HCT116 (cell line): ENCODE results near the gene TEAD1. TPM values are rescaled to one million over a fixed set of nuclear protein-coding genes. Genes with fewer than 3 reads are reported as not detected.

ENCODE experiments used
- ATAC-seq: fragments of 200-7000 bp; cut with Tn5 transposase; 2 replicates; pipeline ENCODE4 v1.9.1; 2020; ENCODE audit warnings: mild to moderate bottlenecking, moderate library complexity
- BruUV-seq: library from RNA; stranded (reverse); fragments of 400-500 nt; replicated peaks from 2 replicates; lab custom pipeline; 2021; lab: Mats Ljungman, UMichigan
- CTCF ChIA-PET: fragments of 300-600 bp; sonication (Branson Sonifier 250); formaldehyde crosslinking; loops from one replicate; lab custom pipeline; 2021; ENCODE audit warnings: antibody characterized with exemption; lab: Charles Lee
- POLR2A ChIA-PET: fragments of 300-600, 350-600 bp; sonication (Branson Sonifier 250); formaldehyde crosslinking; loops from one replicate; lab custom pipeline; 2021; ENCODE audit warnings: antibody characterized with exemption; lab: Charles Lee
- RAD21 ChIA-PET, 2 experiments: fragments of 300-600 bp; sonication (Branson Sonifier 250); formaldehyde crosslinking; loops; one replicate each; lab custom pipeline; 2023; ENCODE audit warnings: low total read pairs in 2 of 2; ENCODE audit not compliant: uncharacterized antibody in 2 of 2, unreplicated experiment in 2 of 2, low non-redundant PET in 1 of 2; lab: Charles Lee
- DNase-seq: peaks from one replicate; pipeline ENCODE4 v3.0.0-alpha.2; 2010; ENCODE audit warnings: low read depth, low spot score
- H2AFZ ChIP-seq: fragments of 200-600 bp; shearing (Covaris generic), sonication (generic); 2 replicates; pipeline ENCODE4 v1.6.1; 2017; ENCODE audit warnings: low read depth, mixed run types, mixed read lengths, antibody characterized with exemption, low read length; ENCODE audit not compliant: poor library complexity, severe bottlenecking
- H3K27ac ChIP-seq: 2 replicates; pipeline ENCODE4 v1.5.1; 2012; ENCODE audit warnings: low read depth, low read length
- H3K27me3 ChIP-seq: fragments of 200-600 bp; sonication (generic); 2 replicates; pipeline ENCODE4 v1.6.1; 2016; ENCODE audit warnings: mixed run types, low read length, mixed read lengths; ENCODE audit not compliant: insufficient read depth
- H3K36me3 ChIP-seq, 2 experiments: fragments of 200-500 bp in 1 of 2; fragments of 200-600 bp in 1 of 2; sonication (Bioruptor generic) in 1 of 2; sonication (generic) in 1 of 2; 2 replicates each; pipeline versions ENCODE4 v1.5.1 to v1.6.1; 2014 to 2016; ENCODE audit warnings: low read length in 2 of 2, inconsistent platforms in 1 of 2, mixed read lengths in 1 of 2, mixed run types in 1 of 2; ENCODE audit not compliant: insufficient read depth in 2 of 2, control insufficient read depth in 1 of 2
- H3K4me1 ChIP-seq, 2 experiments: fragments of 200-600 bp in 1 of 2; sonication (generic) in 1 of 2; 2 replicates each; pipeline versions ENCODE4 v1.5.1 to v1.6.1; 2012 to 2017; ENCODE audit warnings: low read length in 2 of 2, inconsistent platforms in 1 of 2, mild to moderate bottlenecking in 1 of 2, mixed read lengths in 1 of 2, mixed run types in 1 of 2, moderate library complexity in 1 of 2; ENCODE audit not compliant: insufficient read depth in 2 of 2, control insufficient read depth in 1 of 2
- H3K4me2 ChIP-seq: fragments of 200-600 bp; sonication (generic); 2 replicates; pipeline ENCODE4 v1.6.1; 2017; ENCODE audit warnings: mixed run types, low read length, mixed read lengths
- H3K4me3 ChIP-seq, 2 experiments: fragments of 200-600 bp in 1 of 2; sonication (generic) in 1 of 2; replicated peaks in 1 of 2; 2 replicates each; pipeline ENCODE4 v1.5.1; 2011 to 2016; ENCODE audit warnings: low read length in 2 of 2, control low read depth in 1 of 2, low read depth in 1 of 2, mild to moderate bottlenecking in 1 of 2, mixed read lengths in 1 of 2, mixed run types in 1 of 2
- H3K79me2 ChIP-seq: fragments of 200-600 bp; sonication (generic); 2 replicates; pipeline ENCODE4 v1.6.1; 2017; ENCODE audit warnings: mild to moderate bottlenecking, mixed run types, low read length, moderate library complexity, mixed read lengths; ENCODE audit not compliant: insufficient read depth
- H3K9ac ChIP-seq: fragments of 200-600 bp; sonication (generic); 2 replicates; pipeline ENCODE4 v1.6.1; 2016; ENCODE audit warnings: low read length, mixed read lengths
- H3K9me2 ChIP-seq: fragments of 200-600 bp; sonication (generic), shearing (Covaris generic); 2 replicates; pipeline ENCODE4 v1.6.1; 2017; ENCODE audit warnings: mixed run types, mild to moderate bottlenecking, moderate library complexity; ENCODE audit not compliant: insufficient read depth
- H3K9me3 ChIP-seq, 2 experiments: fragments of 200-500 bp in 1 of 2; fragments of 200-600 bp in 1 of 2; sonication (Bioruptor generic) in 1 of 2; sonication (generic) in 1 of 2; 2 replicates each; pipeline ENCODE4 v1.6.1; 2014 to 2017; ENCODE audit warnings: low read length in 2 of 2, mixed read lengths in 2 of 2, inconsistent platforms in 1 of 2, low read depth in 1 of 2, mild to moderate bottlenecking in 1 of 2, mixed run types in 1 of 2, moderate library complexity in 1 of 2; ENCODE audit not compliant: control insufficient read depth in 1 of 2, insufficient read depth in 1 of 2
- H4K20me1 ChIP-seq: fragments of 200-600 bp; sonication (generic), shearing (Covaris generic); 2 replicates; pipeline ENCODE4 v1.6.1; 2017; ENCODE audit warnings: mixed run types, mild to moderate bottlenecking, moderate library complexity; ENCODE audit not compliant: insufficient read depth
- CEBPB ChIP-seq: IDR thresholded peaks from 2 replicates; pipeline ENCODE4 v1.6.1; 2012; ENCODE audit warnings: low read depth
- EZH2phosphoT487 ChIP-seq: fragments of 200-600 bp; IDR thresholded peaks from 2 replicates; pipeline ENCODE4 v1.6.1; 2018; ENCODE audit warnings: antibody characterized with exemption, borderline replicate concordance
- SIN3A ChIP-seq: IDR thresholded peaks from 2 replicates; pipeline ENCODE4 v1.6.1; 2012; ENCODE audit warnings: low read depth
- YY1 ChIP-seq: IDR thresholded peaks from 2 replicates; pipeline ENCODE4 v1.6.1; 2011; ENCODE audit warnings: low read length, low read depth, moderate library complexity, mild to moderate bottlenecking; ENCODE audit not compliant: insufficient replicate concordance; ENCODE audit errors: extremely low read depth
- ZFX ChIP-seq: fragments of 450-650 bp; IDR thresholded peaks from 2 replicates; pipeline ENCODE4 v1.6.1; 2017
- ZNF274 ChIP-seq: fragments of 200-500 bp; sonication (Bioruptor generic); IDR thresholded peaks from 2 replicates; pipeline ENCODE4 v1.6.1; 2014; ENCODE audit warnings: mild to moderate bottlenecking, low read depth, low read length, inconsistent platforms
- intact Hi-C: fragments of 100-400 bp; cut with micrococcal nuclease; formaldehyde crosslinking; loops from 2 replicates; pipeline ENCODE4 v1.10.0; 2022
- total RNA-seq: library from RNA; stranded (reverse); gene quantifications from one replicate; pipeline ENCODE4 v1.2.1, GENCODE V29; 2021; ENCODE audit not compliant: unreplicated experiment
- TF ChIP-seq, protein P1 (sequence below): IDR thresholded peaks from 2 replicates; pipeline ENCODE4 v1.6.1; 2012
- TF ChIP-seq, protein P2 (sequence below): IDR thresholded peaks from 2 replicates; pipeline ENCODE4 v1.6.1; 2011; ENCODE audit warnings: mild to moderate bottlenecking, low read length, moderate library complexity; ENCODE audit not compliant: insufficient replicate concordance; ENCODE audit errors: extremely low read depth

The TEAD1 gene
- total RNA-seq, 1 experiment from 2014 or later = 103 TPM

DNA sequence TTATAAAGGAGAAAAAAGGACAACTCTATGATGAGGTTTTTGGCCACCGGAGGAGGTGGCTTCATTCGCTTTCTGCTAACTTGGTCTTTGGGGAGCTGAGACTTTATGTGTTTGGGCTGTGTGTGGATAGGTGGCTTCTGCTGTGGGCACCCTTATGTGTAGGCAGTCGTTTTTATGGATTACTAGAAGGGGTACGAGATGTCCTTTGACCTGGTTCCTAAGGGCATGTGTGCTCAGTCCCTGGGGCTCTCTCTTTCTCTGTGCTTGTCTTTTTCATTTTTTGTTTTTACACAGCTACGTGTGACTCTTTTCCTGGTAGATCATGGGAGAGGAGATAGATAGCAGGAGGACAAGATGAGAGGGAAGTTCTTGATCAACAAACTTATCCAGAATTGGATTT lies 93.4 kb downstream of the TEAD1 start:
- no peaks in the 10 kb centered on the region for H3K27me3 ChIP-seq
- H3K9me2 ChIP-seq = no peaks in the 10 kb centered on the region
- intact Hi-C loops = no loop called here
- BruUV-seq = no TSS peak
- ChIA-PET CTCF (no interaction called here), RAD21 (no interaction called here), POLR2A (no interaction called here)
- H3K4me3 ChIP-seq = no peak overlapping the region
- no peak overlapping the region for H2AFZ ChIP-seq
- H3K27ac ChIP-seq = no peak overlapping the region
- no peak for DNase-seq
- TF ChIP-seq, protein P1, sequence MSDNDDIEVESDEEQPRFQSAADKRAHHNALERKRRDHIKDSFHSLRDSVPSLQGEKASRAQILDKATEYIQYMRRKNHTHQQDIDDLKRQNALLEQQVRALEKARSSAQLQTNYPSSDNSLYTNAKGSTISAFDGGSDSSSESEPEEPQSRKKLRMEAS = no peak
- TF ChIP-seq, protein P2, sequence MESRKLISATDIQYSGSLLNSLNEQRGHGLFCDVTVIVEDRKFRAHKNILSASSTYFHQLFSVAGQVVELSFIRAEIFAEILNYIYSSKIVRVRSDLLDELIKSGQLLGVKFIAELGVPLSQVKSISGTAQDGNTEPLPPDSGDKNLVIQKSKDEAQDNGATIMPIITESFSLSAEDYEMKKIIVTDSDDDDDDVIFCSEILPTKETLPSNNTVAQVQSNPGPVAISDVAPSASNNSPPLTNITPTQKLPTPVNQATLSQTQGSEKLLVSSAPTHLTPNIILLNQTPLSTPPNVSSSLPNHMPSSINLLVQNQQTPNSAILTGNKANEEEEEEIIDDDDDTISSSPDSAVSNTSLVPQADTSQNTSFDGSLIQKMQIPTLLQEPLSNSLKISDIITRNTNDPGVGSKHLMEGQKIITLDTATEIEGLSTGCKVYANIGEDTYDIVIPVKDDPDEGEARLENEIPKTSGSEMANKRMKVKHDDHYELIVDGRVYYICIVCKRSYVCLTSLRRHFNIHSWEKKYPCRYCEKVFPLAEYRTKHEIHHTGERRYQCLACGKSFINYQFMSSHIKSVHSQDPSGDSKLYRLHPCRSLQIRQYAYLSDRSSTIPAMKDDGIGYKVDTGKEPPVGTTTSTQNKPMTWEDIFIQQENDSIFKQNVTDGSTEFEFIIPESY = no peak
- TF ChIP-seq CEBPB (no peak), SIN3A (no peak), ZNF274 (no peak), ZFX (no peak), EZH2phosphoT487 (no peak), YY1 (no peak)
- H3K4me2 ChIP-seq = no peak overlapping the region
- no peaks in the 10 kb centered on the region for H3K9me3 ChIP-seq
- H3K4me1 ChIP-seq = peaks cover 36 to 55% of the 10 kb centered on the region in 2 experiments
- peaks cover 8% of the 10 kb centered on the region in 2 experiments; a peak in 2 of 4 replicates for H3K36me3 ChIP-seq
- H4K20me1 ChIP-seq = no peaks in the 10 kb centered on the region
- H3K79me2 ChIP-seq = peaks cover 81% of the 10 kb centered on the region
- no peak overlapping the region for H3K9ac ChIP-seq
- ATAC-seq = no peak
